K562 (cell line): Measurements from ENCODE around the gene COG4. TPM values are rescaled to one million over a fixed set of nuclear protein-coding genes. Genes with fewer than 3 reads are reported as not detected.

Experiments used
- ATAC-seq: fragments of 200-7000 bp; cut with Tn5 transposase; 3 replicates; pipeline ENCODE4 v1.9.1; 2020; ENCODE audit warnings: moderate library complexity
- BruUV-seq: library from RNA; stranded (reverse); fragments of 400-500 nt; replicated peaks from 2 replicates; lab custom pipeline; 2021; lab: Mats Ljungman, UMichigan
- CTCF ChIA-PET: fragments of 300-600 bp; formaldehyde crosslinking; extraction: SDS; loops from one replicate; lab custom pipeline; 2021; ENCODE audit warnings: low intra/inter-chr PET ratio; lab: Yijun Ruan, JAX
- POLR2A ChIA-PET: fragments of 300-600, 350-650 bp; sonication (Branson Sonifier 250); formaldehyde crosslinking; extraction: SDS; loops from one replicate; lab custom pipeline; 2021; ENCODE audit warnings: antibody characterized with exemption, inconsistent platforms; lab: Yijun Ruan, JAX
- DNase-seq, 4 experiments: peaks; one replicate each; pipeline versions ENCODE4 v3.0.0 to v3.0.0-alpha.2; 2011 to 2018; ENCODE audit warnings: low spot score in 3 of 4, mixed read lengths in 3 of 4; ENCODE audit errors: extremely low read depth in 1 of 4
- FAIRE-seq: peaks from 2 replicates; lab custom pipeline; 2011; peaks lifted over from hg19 to GRCh38; lab: Jason Lieb, UNC
- H2AFZ ChIP-seq: 2 replicates; pipeline ENCODE4 v1.6.0; 2011; ENCODE audit warnings: low read depth, low read length, control low read depth, inconsistent platforms
- H3K27ac ChIP-seq: fragments of 200-600 bp; 3 replicates; pipeline ENCODE4 v1.8.0; 2011; ENCODE audit warnings: low read depth, mild to moderate bottlenecking, control low read depth, inconsistent platforms, low read length, moderate library complexity, mixed read lengths; ENCODE audit errors: extremely low read depth
- H3K27me3 ChIP-seq, 2 experiments: fragments of 300-600 bp in 1 of 2; 2 replicates in 1 of 2; 3 replicates in 1 of 2; pipeline versions ENCODE4 v1.6.0 to v1.8.0; 2011; ENCODE audit warnings: inconsistent platforms in 2 of 2, low read length in 2 of 2, mild to moderate bottlenecking in 1 of 2, mixed read lengths in 1 of 2, moderate library complexity in 1 of 2; ENCODE audit not compliant: control insufficient read depth in 2 of 2, insufficient read depth in 2 of 2
- H3K36me3 ChIP-seq: fragments of 300-600 bp; 3 replicates; pipeline ENCODE4 v1.8.0; 2011; ENCODE audit warnings: mild to moderate bottlenecking, low read length, inconsistent platforms; ENCODE audit not compliant: control insufficient read depth, insufficient read depth
- H3K4me1 ChIP-seq, 2 experiments: fragments of 200-600 bp in 1 of 2; replicated peaks in 1 of 2; 2 replicates in 1 of 2; 3 replicates in 1 of 2; pipeline versions ENCODE4 v1.5.1 to v1.8.0; 2011; ENCODE audit warnings: inconsistent platforms in 2 of 2, low read length in 2 of 2, mild to moderate bottlenecking in 1 of 2, mixed read lengths in 1 of 2, moderate library complexity in 1 of 2; ENCODE audit not compliant: control insufficient read depth in 2 of 2, insufficient read depth in 2 of 2
- H3K4me2 ChIP-seq: 2 replicates; pipeline ENCODE4 v1.6.1; 2011; ENCODE audit warnings: low read length, control low read depth, inconsistent platforms, mixed read lengths; ENCODE audit not compliant: insufficient read depth
- H3K4me3 ChIP-seq: fragments of 200-600 bp; sonication (generic), shearing (Covaris generic); 2 replicates; pipeline ENCODE4 v1.5.1; 2016; ENCODE audit warnings: control low read depth, inconsistent platforms
- H3K79me2 ChIP-seq: fragments of 200-600 bp; 3 replicates; pipeline ENCODE4 v1.8.0; 2011; ENCODE audit warnings: low read length, inconsistent platforms; ENCODE audit not compliant: control insufficient read depth, insufficient read depth
- H3K9ac ChIP-seq, 2 experiments: 2 replicates each; pipeline versions ENCODE4 v1.6.0 to v1.6.1; 2011; ENCODE audit warnings: low read depth in 2 of 2, low read length in 2 of 2, control low read depth in 1 of 2, inconsistent platforms in 1 of 2, mild to moderate bottlenecking in 1 of 2, mixed read lengths in 1 of 2; ENCODE audit not compliant: insufficient read depth in 1 of 2
- H3K9me1 ChIP-seq: one replicate; pipeline ENCODE4 v1.6.0; 2011; ENCODE audit warnings: inconsistent platforms, mild to moderate bottlenecking, low read length, moderate library complexity; ENCODE audit not compliant: control insufficient read depth, insufficient read depth
- H3K9me3 ChIP-seq: replicated peaks from 2 replicates; pipeline ENCODE4 v1.5.1; 2011; ENCODE audit warnings: low read depth, low read length, inconsistent platforms; ENCODE audit not compliant: control insufficient read depth, insufficient read depth
- H4K20me1 ChIP-seq: replicated peaks from 2 replicates; pipeline ENCODE4 v1.6.1; 2011; ENCODE audit warnings: low read length, inconsistent platforms, mixed read lengths; ENCODE audit not compliant: control insufficient read depth, insufficient read depth
- CC2D1A ChIP-seq: fragments of 450-650 bp; IDR thresholded peaks from 2 replicates; pipeline ENCODE4 v1.6.1; 2017; ENCODE audit warnings: mild to moderate bottlenecking
- DEAF1 ChIP-seq: fragments of 450-650 bp; formaldehyde crosslinking; IDR thresholded peaks from 2 replicates; pipeline ENCODE4 v1.4.0; 2020; ENCODE audit warnings: mild to moderate bottlenecking, moderate library complexity
- GABPB2 ChIP-seq: fragments of 250-450 bp; sonication (Bioruptor Pico); conservative IDR thresholded peaks from 2 replicates; pipeline ENCODE4 v1.5.1; 2021; ENCODE audit warnings: mild to moderate bottlenecking
- HBP1 ChIP-seq: fragments of 450-650 bp; formaldehyde crosslinking; IDR thresholded peaks from 2 replicates; pipeline ENCODE4 v1.4.0; 2022; ENCODE audit warnings: missing genetic modification characterization
- KDM4B ChIP-seq, 2 experiments: fragments of 450-650 bp in 1 of 2; sonication (generic) in 1 of 2; IDR thresholded peaks; 2 replicates each; pipeline ENCODE4 v1.6.1; 2016 to 2017; ENCODE audit warnings: borderline replicate concordance in 2 of 2, antibody characterized with exemption in 1 of 2, low read depth in 1 of 2, mild to moderate bottlenecking in 1 of 2
- MLLT1 ChIP-seq, 2 experiments: fragments of 450-650 bp; IDR thresholded peaks; 2 replicates each; pipeline ENCODE4 v1.6.1; 2016
- NEUROD1 ChIP-seq: fragments of 150-350 bp; IDR thresholded peaks from 2 replicates; pipeline ENCODE4 v1.6.1; 2014; ENCODE audit warnings: borderline replicate concordance, low read length, low read depth; ENCODE audit not compliant: partially characterized antibody
- STAT5A ChIP-seq: IDR thresholded peaks from 2 replicates; pipeline ENCODE4 v1.6.1; 2012; ENCODE audit warnings: low read length, inconsistent platforms, borderline replicate concordance
- XRCC5 ChIP-seq: fragments of 200-400 bp; formaldehyde crosslinking; IDR thresholded peaks from 2 replicates; pipeline ENCODE4 v1.6.1; 2017; ENCODE audit warnings: low read depth, mild to moderate bottlenecking, low read length
- ZNF395 ChIP-seq: fragments of 200-800 bp; sonication (Bioruptor generic); IDR thresholded peaks from 2 replicates; pipeline ENCODE4 v1.6.1; 2017; ENCODE audit warnings: missing genetic modification characterization, missing compliant biosample characterization
- ZNF668 ChIP-seq: fragments of 250-450 bp; sonication (Bioruptor Pico); IDR thresholded peaks from 2 replicates; pipeline ENCODE4 v1.8.0; 2022; ENCODE audit warnings: mild to moderate bottlenecking, inconsistent platforms
- WGBS: fragments of 100-300 bp; shearing (Covaris generic); methylation state at CpG from one replicate; pipeline ENCODE4 v1.1.6; 2016; ENCODE audit warnings: low coverage, mixed read lengths; ENCODE audit not compliant: insufficient coverage; ENCODE audit errors: missing lambda C conversion rate; 5-methylcytosine and 5-hydroxymethylcytosine counted together
- in situ Hi-C: fragments of 300-500 bp; cut with MboI; formaldehyde crosslinking; loops from 4 replicates; pipeline ENCODE4 v1.15.0; 2018; ENCODE audit warnings: inconsistent platforms, mixed read lengths
- intact Hi-C: fragments of 100-400 bp; cut with micrococcal nuclease; formaldehyde crosslinking; loops from 2 replicates; pipeline ENCODE4 v1.14.2; 2022
- polyA plus RNA-seq, 8 experiments: library from polyadenylated mRNA; depleted of rRNA in 4 of 8; stranded (reverse) in 5 of 8; unstranded in 3 of 8; fragments of >200 nt; fragmentation: Nextera tagmentation in 2 of 8; fragmentation: Illumina TruSeq in 1 of 8; extraction: Ambion mirVana in 2 of 8; extraction: Trizol in 1 of 8; gene quantifications; 2 replicates each; pipeline versions ENCODE4 v1.2.1 to v1.2.3, GENCODE V29; 2011 to 2014; ENCODE audit warnings: inconsistent platforms in 1 of 8, missing spikeins in 1 of 8
- total RNA-seq, 7 experiments: library from RNA; depleted of rRNA in 6 of 7; stranded (reverse); fragments of >200 nt in 6 of 7; fragmentation: Illumina TruSeq in 2 of 7; extraction: Trizol in 2 of 7; gene quantifications; 2 replicates each; pipeline versions ENCODE4 v1.2.1 to v1.2.3, GENCODE V29; 2011 to 2021; ENCODE audit warnings: low replicate concordance in 1 of 7

The COG4 gene
- total and polyA plus RNA-seq, 9 of the 15 experiments (the other 6 are each of a cell fraction or from before 2014, with no cell fraction given) = 13.7 to 73.9 (median 44.2) TPM

- TF ChIP-seq HBP1 (peak; percentile 39; the same call in 1 of the 2 replicates), NEUROD1 (peak; percentile 29)
Measured at GRCh38 chr16:70432723-70433457, 90.5 kb downstream of the COG4 start (continued).

- H3K4me1 ChIP-seq = peaks cover 62 to 75% of the 10 kb centered on the region in 2 experiments
- peak overlapping the region; percentile 85 to 93; a peak in 3 of 4 replicates for H3K9ac ChIP-seq
- intact Hi-C loops = no loop called here
- no peak for TF ChIP-seq GABPB2
- TF ChIP-seq CC2D1A = no peak
- no peak for TF ChIP-seq MLLT1 (IDR thresholded peaks at IDR 0.05)
- no peak for TF ChIP-seq XRCC5
- TF ChIP-seq DEAF1 (CRISPR knock-in tag) = no peak
- TF ChIP-seq ZNF395 (CRISPR knock-in tag) = 0 out of 2 replicates have a peak, but pooled peaks have one; percentile 38
- TF ChIP-seq ZNF668 = no peak
- TF ChIP-seq STAT5A = no peak
- TF ChIP-seq KDM4B (IDR thresholded peaks at IDR 0.05; ENCODE audit: borderline replicate concordance in 2 of 2, low read depth in 1 of 2) = no peak
Measured at GRCh38 chr16:70432356-70432722, 91.0 kb downstream of the COG4 start.

More at GRCh38 chr16:70432356-70432722, 91.0 kb downstream of the COG4 start:
- Histone ChIP-seq H3K9me3 (no peaks in the 10 kb centered on the region), H4K20me1 (0 out of 2 replicates have a peak, but pooled peaks cover 3% of the 10 kb centered on the region), H3K79me2 (peaks cover 93% of the 10 kb centered on the region), H2AFZ (no peak overlapping the region), H3K4me3 (peak overlapping the region; percentile 37), H3K27me3 (no peaks in the 10 kb centered on the region), H3K27ac (peak overlapping the region; percentile 88), H3K4me2 (peak overlapping the region; percentile 92), H3K36me3 (peaks cover 52% of the 10 kb centered on the region), H3K9me1 (no peaks in the 10 kb centered on the region)
- 5% methylated on average over 3 of the region's 3 CpGs for WGBS
- ATAC-seq (no peak), DNase-seq (peak in 2 of 4 experiments; percentile 6 to 43), FAIRE-seq (no peak)
- CTCF ChIA-PET = no interaction called here
- in situ Hi-C loops = no loop called here
- no TSS peak for BruUV-seq
- POLR2A ChIA-PET = interaction anchor here (0.6 to 3.5 kb wide), 15 partner anchors 8 to 838 kb away, joined by 3 to 17 read pairs (median 4); no protein-coding TSS in a partner anchor
